GM21576 (cell line): ENCODE measurements around the gene UNC79.

ENCODE experiments used
- ATAC-seq: cut with Tn5 transposase; IDR thresholded peaks from one replicate; pipeline ENCODE4 v1.9.1; 2021; ENCODE audit warnings: mild to moderate bottlenecking, moderate library complexity; ENCODE audit not compliant: unreplicated experiment

Gene UNC79

DNA sequence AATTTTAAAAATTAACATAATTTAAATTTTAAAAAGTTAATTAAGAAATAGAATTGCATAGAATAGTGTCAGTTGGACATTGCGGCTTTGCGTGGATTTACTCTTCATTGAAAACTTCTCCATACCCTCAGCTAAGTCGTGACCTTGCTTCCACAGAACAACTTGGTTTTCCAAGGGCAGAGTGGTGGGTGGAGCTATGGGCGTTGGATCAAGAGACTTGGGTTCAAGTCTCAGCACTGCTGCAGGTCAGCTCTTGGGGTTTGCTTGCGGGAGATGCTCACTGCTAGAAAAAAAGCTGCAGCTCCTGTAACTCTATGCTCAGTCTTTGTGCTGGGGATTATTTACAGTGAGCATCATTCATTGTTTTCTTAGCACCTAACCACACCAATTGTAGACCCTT lies 223.9 kb downstream of the UNC79 start:
- no peak for ATAC-seq

DNA sequence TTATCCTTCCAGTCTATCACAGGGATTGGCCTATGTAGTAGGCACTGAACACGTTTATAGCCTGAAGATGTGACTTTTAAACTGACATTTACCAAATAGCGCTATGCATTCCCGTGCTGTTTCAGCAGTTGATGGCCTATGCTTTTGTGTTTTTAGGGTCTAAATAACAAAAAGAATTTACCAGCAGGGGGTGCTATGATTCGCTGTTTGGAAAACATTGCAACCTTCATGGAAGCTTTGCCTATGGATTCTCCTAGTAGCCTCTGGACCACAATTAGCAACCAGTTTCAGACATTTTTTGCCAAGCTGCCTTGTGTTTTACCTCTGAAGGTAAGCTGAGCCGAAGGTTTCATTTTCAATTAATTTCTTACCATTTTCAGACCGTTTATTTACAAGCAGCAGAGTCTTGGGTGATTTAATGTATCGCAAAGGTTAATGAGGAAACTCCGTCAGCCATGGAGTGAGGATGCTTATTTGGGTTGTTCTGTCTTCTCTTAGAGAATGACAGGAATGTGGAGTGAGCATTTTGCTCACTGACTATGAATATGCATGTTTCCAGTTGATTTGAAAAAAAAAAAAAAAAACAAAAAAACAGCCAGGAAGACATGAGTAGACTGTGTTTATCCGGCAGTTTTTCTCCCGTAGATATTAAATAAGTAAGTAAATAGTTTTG lies 224.5 kb downstream of the UNC79 start:
- ATAC-seq, result no peak

DNA sequence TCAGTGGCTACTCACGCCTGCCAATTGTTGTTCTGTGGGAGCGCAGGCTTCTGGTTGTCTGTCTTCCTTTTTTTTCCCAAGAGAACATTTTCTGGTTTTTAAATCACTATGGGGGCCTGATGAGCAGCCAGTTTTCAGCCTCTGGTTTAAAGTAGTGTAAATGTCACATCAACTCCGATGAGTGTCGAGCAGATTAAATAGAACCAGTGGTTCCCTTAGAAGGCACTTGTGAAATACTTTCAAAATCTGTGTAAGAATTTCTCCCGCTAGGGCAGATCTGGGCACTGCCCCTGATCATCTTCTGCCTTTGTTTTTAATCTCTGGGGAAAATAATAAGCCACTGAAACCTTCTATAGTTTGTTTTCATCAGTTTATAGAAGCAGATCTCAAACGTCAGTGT lies 227.1 kb downstream of the UNC79 start:
- no peak for ATAC-seq

DNA sequence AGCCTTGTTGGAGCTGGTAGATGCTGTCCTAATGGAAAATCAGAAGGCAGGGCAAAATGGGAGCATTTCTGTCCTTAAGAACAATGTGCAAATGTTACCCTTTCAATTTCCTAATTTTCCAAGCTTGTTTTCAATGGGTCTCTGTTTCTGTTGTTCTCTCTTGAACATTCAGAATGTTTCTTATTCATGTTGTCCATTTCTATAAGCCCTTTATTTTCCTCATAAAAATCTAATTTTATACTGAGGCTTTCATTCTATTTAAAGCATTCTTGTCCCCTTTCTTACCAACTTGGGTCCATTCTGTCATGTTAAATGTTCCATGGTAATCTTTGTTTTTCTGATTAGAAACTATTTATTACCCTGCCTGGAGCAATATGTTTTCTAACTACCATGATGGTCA lies 232.6 kb downstream of the UNC79 start:
- ATAC-seq, result no peak

DNA sequence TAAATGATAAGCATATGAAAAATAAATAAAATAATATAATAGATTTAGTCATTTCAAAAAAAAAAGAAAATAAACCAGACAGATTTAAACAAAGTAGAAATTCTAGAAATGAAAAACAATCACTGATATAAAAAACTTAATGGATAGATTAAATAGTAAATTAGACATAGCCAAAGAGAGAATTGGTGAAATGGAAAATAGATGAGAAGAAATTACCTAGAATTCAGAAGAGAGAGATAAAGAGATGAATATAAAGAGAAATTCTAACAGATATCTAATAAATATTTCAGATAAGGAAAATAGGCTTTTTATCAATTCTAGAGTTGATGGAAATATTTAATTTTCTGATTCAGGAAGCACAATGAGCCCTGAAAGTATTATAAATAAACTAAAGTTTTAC lies 234.4 kb downstream of the UNC79 start:
- ATAC-seq, result no peak

DNA sequence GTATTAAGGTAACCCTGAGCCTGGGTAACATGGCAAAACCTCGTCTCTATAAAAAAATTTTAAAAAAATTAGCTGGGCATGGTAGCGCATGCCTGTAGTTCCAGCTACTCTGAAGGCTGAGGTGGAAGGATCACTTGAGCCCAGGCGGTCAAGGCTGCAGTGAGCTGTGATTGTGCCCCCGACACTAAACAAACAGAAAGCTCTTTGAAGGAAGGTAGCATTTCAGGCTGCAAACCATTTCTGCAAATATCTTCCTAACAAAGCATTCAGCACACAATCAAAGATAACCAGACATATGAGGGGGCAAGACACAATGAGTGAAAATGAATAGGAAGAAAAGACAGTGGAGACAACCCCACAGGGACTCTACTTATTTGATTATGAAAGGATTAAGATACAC lies 238.9 kb downstream of the UNC79 start:
- no peak for ATAC-seq

DNA sequence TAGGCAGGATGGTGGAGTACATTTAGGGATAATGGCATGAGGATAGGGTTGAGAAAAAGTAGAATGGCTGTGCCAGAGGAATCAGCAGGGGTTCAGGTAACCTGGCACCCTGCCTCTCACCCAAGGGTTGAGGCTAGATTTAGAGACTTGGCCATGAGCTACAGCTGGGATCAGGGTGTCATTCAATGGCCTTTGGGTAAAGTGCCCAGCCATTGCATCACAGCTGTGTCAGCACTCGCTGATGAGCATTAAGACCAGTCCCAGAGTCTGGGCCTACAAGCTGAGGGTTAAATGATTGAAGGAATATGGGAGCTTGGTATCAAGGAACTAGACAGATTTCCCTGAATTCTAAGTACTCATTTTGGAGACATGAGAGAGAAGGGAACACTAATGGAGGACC lies 243.6 kb downstream of the UNC79 start:
- ATAC-seq, result no peak

DNA sequence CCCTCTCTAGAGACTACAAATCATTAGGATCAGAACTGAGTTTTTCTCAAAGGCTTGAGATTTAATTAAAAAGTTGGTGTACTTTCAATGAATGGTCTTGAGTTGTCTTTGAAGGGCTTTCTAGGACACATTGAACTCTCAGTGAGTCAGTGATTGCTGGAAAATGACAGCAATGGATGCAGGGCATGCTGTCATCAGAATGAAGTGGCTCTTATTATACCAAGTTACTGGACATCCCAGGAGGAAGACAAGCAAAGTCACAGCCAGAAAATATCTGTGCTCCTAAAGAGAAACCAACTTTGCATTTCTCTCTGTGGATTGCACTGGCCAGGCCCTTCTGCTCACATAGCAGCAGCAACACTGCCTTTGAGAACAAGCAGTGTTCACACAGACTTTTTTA lies 244.9 kb downstream of the UNC79 start:
- ATAC-seq, result no peak

DNA sequence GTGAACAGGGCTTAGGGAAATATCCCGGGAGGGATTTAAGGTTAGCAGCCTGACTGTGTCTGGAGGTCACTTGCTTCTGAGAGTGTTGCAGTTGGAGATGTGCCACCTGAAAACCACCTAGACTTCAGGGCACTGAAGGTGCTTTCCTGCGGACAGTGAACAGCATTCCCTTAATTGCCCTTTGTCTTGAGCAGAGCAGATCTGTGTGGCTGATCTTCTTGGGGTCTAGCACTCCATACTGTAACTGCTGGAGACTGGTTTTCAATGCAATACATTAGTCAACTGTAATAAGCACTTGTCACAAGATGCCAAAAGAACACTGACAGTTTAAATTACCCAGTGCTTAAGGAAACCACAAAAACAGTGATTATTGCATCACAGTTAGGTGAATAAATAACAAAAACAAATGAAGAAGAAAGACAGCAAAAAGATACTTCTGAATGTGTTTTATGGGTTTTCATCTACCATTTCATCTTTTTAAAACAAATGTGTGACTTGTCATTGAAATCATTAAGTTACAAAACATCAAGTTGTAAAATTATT lies 245.7 kb downstream of the UNC79 start:
- no peak for ATAC-seq

DNA sequence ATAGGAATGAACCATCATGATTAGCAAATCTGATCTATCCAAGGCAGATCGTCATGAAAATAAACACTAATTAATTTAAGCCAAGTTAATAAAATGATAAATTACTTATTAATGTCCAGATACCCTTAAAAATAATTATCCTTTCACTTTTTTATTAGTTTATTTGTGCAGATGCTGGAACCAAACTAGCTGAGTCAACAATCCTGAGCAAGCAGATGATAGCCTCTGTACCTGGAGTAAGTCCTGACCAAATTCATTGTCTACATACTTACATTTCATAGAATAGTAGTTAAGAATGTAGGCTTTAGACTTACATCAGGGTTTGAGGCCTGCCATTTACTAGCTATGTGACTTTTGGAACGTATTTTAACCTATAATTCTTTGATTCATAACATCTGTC lies 251.7 kb downstream of the UNC79 start:
- ATAC-seq, result no peak

DNA sequence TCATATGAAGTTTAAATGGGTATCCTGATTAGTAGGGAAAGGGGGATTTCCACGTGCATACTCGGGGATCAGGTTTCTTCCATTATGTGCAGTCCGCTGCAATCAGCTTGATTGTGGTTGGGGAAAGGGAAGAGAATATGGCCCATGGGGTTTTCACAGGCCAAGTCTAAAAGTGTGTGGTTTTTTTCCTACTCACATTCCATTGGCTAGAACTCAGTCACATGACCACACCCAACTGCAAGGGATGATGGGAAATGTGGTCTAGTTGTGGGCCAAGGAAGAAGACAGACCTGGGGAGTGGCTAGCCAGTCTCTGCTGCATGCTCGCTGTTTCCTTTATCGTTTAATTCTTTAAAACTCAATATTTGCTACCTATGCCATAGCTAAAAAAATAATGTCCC lies 252.5 kb downstream of the UNC79 start:
- no peak for ATAC-seq

DNA sequence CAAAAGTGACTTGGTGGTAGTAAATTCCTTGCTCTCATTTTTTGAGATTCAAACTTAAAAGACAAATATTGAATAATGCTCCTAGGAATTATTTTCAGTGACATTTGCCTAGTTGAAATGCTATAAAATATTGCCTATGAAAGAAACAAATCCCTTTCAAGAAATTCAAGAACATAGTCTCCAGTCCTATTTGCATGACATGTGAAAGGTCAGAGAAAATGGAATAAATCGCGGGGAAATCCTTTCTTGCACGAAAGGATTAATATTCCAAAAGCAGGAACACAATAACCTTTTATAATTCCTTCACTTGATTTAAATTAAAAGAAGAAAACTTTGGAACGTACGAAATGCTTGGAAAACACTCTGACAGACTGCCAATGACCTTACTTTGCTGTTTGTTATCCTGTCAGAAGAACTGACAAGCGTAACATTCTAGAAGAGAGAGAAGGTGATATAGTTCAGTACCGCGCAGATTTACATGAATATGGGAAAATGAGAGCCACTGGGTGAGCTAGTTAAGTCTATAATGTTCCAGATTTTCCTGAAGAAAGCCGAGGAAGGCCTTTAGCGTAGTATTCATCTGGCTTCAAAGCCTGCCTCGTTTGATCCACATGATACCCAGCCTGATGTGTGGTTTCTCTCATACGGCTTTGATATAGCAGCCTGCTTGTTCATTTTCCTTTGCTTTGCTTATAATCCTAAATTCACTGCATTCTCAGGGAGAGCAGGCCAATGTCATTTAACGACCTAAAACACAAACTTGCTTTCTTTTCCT lies 254.6 kb downstream of the UNC79 start:
- ATAC-seq, result no peak

DNA sequence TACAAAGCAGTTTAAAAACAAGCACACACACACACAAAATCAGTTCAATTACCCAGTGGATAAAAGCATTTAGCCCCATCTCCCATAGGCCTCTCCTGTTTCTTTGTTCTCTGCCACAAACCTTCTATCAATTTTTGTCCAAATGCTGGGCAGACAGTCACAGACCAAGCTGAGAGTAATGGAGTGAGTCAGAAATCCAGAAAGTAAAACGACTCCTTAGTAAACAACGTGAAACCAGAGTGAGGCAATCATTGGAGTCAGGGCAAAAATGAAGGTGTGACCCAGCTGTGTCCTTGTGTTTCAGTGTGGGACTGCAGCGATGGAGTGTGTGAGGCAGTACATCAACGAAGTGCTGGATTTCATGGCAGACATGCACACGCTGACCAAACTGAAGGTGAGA lies 255.5 kb downstream of the UNC79 start:
- no peak for ATAC-seq

DNA sequence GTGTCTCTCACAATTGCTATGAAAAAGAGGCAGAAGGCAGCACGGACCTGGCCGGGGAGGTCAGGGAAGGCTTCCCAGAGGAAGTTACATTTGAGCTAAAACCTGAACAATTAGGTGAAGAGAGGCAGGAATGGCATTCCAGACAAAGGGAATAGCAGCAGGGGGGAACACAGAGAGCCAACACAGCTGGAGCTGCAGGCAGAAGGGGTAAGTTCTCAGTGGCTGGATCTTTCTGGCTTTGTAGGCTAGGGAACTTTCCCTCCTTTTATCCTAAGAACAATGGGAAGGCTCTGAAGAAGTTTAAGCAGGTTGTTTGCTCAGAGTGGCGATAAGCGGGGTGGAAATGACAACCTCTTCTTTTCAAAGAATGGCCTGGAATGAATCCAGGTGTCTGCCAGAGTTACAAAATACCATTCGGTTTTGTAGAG lies 257.5 kb downstream of the UNC79 start:
- ATAC-seq, result no peak

DNA sequence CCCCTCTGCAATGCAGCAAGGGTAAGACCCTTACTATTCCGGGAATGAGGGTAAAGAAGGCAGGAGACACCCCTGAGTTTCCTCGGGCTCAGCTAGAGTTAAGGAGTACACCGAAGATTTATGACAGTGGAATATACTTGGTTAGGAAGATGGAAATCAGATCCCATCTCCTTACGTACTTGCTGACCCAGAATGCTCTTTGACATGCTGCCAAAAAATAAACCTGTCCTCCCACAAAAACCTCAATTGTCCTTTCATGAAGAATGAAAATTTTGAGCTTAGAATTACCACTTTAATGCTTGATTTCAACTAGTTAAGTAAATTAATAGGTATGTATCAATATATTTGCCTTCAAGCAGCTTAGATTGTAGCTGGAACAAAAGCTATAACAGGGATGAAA lies 258.1 kb downstream of the UNC79 start:
- no peak for ATAC-seq

DNA sequence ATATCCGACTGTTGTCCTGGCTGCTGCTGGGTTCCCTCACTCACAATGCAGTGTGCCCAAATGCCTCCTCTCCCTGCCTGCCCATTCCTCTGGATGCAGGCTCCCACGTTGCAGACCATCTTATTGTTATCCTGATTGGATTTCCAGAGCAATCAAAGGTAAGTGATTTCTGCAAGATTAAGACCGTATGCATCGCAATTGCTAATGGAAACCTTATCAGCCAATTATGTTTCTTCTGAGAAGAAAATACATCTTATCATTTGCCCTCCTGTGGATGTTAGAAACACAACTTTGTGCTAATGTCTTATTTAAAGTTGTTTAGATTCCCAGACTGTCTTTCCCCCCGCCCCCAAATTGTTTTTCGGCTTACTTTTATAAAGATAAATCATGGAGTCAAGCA lies 259.4 kb downstream of the UNC79 start:
- no peak for ATAC-seq

DNA sequence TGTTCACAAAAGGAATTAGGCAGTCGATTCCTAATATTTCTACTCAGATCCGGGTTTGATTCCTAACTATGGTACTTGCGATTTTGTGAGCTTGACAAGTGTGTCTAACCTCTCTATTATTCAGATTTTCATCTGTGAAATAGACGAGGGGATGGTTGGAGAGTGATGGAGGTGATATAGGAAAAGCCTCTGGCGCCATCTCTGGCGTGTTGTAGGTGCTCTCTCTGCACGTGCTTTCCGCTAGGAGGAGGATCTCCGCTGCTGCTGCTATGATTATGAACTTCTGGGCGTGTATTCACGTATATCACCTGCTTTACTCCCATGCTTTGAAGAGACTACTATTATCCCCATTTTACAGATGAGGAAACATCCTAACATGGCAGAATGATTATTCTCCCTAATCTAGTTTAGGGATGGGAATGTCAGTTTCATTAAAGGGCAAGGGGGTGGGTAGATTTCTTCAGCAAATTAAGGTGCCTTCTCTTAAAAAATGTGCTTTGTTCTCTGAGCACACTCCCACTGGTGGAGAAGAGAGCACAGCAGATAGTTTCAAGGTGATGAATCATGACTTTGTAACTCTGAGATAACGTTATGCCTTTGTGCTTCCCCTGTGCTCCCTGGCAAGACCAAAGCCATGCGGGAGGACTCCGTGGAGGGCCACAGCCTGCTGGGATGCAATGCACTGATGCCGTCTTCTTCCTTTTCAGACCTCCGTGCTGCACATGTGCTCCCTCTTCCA lies 260.5 kb downstream of the UNC79 start:
- ATAC-seq, result no peak

DNA sequence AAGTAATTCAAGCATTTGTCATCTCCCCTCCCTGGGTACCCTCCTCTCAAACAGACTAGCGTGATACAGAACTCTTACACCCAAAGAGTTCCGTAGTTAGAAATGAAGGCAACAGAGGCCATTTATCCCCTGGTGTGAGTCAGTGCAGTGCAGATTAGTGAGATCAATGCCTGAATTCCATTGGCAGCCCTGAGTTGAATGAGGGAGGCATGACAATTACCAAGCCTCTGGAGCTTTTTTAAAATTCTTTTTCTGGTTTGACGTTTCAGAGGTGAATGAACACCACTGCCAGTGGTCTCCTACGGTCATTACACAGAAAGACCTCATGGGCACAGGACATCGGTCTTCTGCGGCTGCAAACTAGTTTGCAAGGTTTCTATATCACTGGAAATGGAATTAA lies 263.2 kb downstream of the UNC79 start:
- no peak for ATAC-seq

DNA sequence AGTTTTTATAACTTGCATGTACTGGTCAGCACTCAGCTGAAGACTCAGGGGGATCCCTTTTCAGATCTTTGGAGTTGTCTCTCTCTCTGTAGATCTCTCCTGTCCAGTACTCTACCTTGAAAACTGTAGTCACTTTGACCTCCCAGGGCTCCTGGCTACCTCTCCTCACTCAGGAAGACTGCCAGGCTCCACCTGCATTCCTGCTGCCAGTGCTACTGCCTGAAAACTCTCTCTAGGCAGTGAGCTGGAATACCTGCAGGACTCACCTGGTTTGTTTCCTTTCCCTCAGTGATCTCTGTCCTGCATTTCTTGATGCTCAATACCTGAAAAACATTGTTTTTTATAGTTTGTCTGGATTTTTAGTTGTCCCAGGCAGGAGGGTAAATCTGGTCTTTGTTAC lies 270.2 kb downstream of the UNC79 start:
- no peak for ATAC-seq

DNA sequence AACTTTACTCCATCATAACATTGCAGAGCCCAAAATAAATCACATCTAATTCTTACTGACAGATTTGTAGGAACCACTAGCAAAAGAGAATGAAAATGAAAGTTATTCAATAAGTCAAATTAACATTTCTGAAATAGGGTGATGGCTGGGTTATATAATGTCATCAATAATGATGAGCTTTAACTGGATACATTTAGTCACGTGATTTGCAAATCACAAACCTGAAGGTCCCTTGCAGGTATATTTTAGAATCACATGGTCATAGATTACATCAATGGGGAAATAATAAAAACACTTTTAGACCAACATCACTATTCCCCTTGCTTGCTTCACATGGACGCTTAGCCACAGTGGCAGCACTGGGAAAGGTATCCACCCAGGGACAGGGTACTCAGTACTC lies 270.8 kb downstream of the UNC79 start:
- ATAC-seq, result no peak

DNA sequence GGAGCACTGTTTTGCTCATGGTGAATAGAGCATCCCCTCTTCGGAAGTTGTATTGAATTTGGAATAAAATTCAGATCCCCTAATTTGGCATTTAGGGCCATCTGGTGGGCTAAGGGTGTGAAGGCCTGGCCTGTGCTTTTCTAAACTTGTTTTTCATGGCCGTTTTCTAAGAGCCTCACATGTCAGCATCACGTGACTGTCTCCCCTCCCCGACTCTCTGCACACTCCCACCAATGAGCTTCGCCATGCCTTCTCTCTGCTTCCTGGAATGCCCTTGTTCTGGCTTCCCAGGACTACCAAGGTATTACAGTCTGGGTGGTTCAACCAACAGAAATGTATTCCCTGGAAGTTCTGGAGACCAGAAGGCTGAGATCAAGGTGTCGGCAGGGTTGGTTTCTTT lies 272.2 kb downstream of the UNC79 start:
- no peak for ATAC-seq

DNA sequence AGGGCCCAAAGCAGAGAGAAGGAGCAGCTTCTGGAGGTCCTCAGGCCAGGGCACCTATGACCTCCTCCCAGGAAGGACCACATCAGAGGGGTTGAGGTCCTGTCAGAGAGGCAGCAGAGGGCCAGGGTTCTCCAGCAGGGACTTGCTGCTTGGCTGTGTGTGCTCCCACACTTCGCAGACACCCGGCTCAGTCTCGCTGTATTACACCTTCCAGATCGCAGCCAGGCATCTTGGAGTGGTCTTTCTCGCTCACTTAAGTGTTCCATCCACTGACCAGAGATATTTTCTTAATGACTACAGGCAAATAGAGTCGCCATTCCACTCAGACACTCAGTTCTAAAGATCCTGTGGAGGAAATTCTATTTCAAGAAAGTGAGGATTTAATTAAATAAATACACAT lies 273.2 kb downstream of the UNC79 start:
- no peak for ATAC-seq
